HepG2 (cell line): ENCODE results near the gene METAP1D. TPM values are rescaled to one million over a fixed set of nuclear protein-coding genes. Genes with fewer than 3 reads are reported as not detected.

Source experiments
- ASH2L ChIP-seq: fragments of 300-600, 200-600 bp; sonication (generic); IDR thresholded peaks from 2 replicates; pipeline ENCODE4 v1.7.0; 2017; ENCODE audit warnings: low read depth, mild to moderate bottlenecking, moderate library complexity, mixed read lengths, low read length; ENCODE audit not compliant: insufficient read length
- ATAD3A ChIP-seq: sonication (generic); formaldehyde crosslinking; IDR thresholded peaks from 2 replicates; pipeline ENCODE4 v1.4.0; 2020; ENCODE audit warnings: missing genetic modification reagents
- CENPT ChIP-seq: sonication (generic); formaldehyde crosslinking; IDR thresholded peaks from 2 replicates; pipeline ENCODE4 v1.8.0; 2022; ENCODE audit warnings: low read depth, mild to moderate bottlenecking, moderate library complexity, missing genetic modification reagents
- E2F2 ChIP-seq: sonication (generic); formaldehyde crosslinking; IDR thresholded peaks from 2 replicates; pipeline ENCODE4 v1.4.0; 2020; ENCODE audit warnings: missing genetic modification reagents, borderline replicate concordance
- FOXC1 ChIP-seq: sonication (generic); formaldehyde crosslinking; IDR thresholded peaks from 2 replicates; pipeline ENCODE4 v1.8.0; 2022; ENCODE audit warnings: mild to moderate bottlenecking, missing genetic modification reagents, borderline replicate concordance
- KLF13 ChIP-seq: sonication (generic); formaldehyde crosslinking; IDR thresholded peaks from 2 replicates; pipeline ENCODE4 v1.4.0; 2020; ENCODE audit warnings: mild to moderate bottlenecking, missing genetic modification reagents
- MLXIP ChIP-seq: sonication (generic); formaldehyde crosslinking; IDR thresholded peaks from 2 replicates; pipeline ENCODE4 v1.9.0; 2021; ENCODE audit warnings: missing genetic modification reagents, borderline replicate concordance
- PHF8 ChIP-seq: sonication (generic); formaldehyde crosslinking; IDR thresholded peaks from 2 replicates; pipeline ENCODE4 v1.5.0; 2020; ENCODE audit warnings: missing genetic modification reagents
- SIN3A ChIP-seq: IDR thresholded peaks from 2 replicates; pipeline ENCODE4 v1.6.1; 2011; ENCODE audit warnings: low read depth, mild to moderate bottlenecking, control low read depth, low read length, borderline replicate concordance
- SIX4 ChIP-seq: sonication (generic); formaldehyde crosslinking; IDR thresholded peaks from 2 replicates; pipeline ENCODE4 v1.4.0; 2020; ENCODE audit warnings: missing genetic modification reagents
- ZBTB21 ChIP-seq: sonication (generic); formaldehyde crosslinking; IDR thresholded peaks from 2 replicates; pipeline ENCODE4 v1.4.0; 2020; ENCODE audit warnings: missing genetic modification reagents
- ZBTB46 ChIP-seq: sonication (generic); formaldehyde crosslinking; IDR thresholded peaks from 2 replicates; pipeline ENCODE4 v1.4.0; 2020; ENCODE audit warnings: mild to moderate bottlenecking, missing genetic modification reagents, borderline replicate concordance
- ZMYM2 ChIP-seq: sonication (generic); formaldehyde crosslinking; IDR thresholded peaks from 2 replicates; pipeline ENCODE4 v1.8.0; 2022; ENCODE audit warnings: mild to moderate bottlenecking, missing genetic modification reagents
- ZNF180 ChIP-seq: sonication (generic); formaldehyde crosslinking; IDR thresholded peaks from 2 replicates; pipeline ENCODE4 v1.4.0; 2020; ENCODE audit warnings: low read depth, missing genetic modification reagents, borderline replicate concordance
- ZNF703 ChIP-seq: sonication (generic); formaldehyde crosslinking; IDR thresholded peaks from 2 replicates; pipeline ENCODE4 v1.5.1; 2020; ENCODE audit warnings: missing genetic modification reagents, mild to moderate bottlenecking, moderate library complexity, borderline replicate concordance
- ZSCAN31 ChIP-seq: sonication (generic); formaldehyde crosslinking; IDR thresholded peaks from 2 replicates; pipeline ENCODE4 v1.5.0; 2020; ENCODE audit warnings: low read depth, mild to moderate bottlenecking, missing genetic modification reagents
- polyA plus RNA-seq, 8 experiments: library from polyadenylated mRNA; depleted of rRNA in 3 of 8; stranded (reverse) in 7 of 8; unstranded in 1 of 8; fragments of >200 nt; fragmentation: Illumina TruSeq in 4 of 8; extraction: Trizol in 4 of 8; gene quantifications; 2 replicates each; pipeline versions ENCODE4 v1.2.1 to v1.2.3, GENCODE V29; 2011 to 2016; ENCODE audit warnings: low read depth in 4 of 8, missing spikeins in 1 of 8, mixed read lengths in 1 of 8; ENCODE audit not compliant: insufficient read depth in 1 of 8
- total RNA-seq, 5 experiments: library from RNA; depleted of rRNA; stranded (reverse); fragments of >200 nt; fragmentation: Illumina TruSeq; extraction: Trizol; gene quantifications; 2 replicates each; pipeline ENCODE4 v1.2.3, GENCODE V29; 2016; ENCODE audit warnings: low read depth in 1 of 5

METAP1D gene
- total and polyA plus RNA-seq, 2 of the 13 experiments (the other 11 are each of a cell fraction or from before 2014, with no cell fraction given), result 14.7 to 21.6 TPM

- TF ChIP-seq ZBTB46 (CRISPR knock-in tag), result 0 out of 2 replicates have a peak, but pooled peaks have one; percentile 66
- TF ChIP-seq E2F2 (CRISPR knock-in tag), result no peak
- no peak for TF ChIP-seq ZNF180 (CRISPR knock-in tag)
- TF ChIP-seq KLF13, result no peak
- TF ChIP-seq SIN3A, result no peak
- TF ChIP-seq ASH2L, result no peak
- TF ChIP-seq MLXIP (CRISPR knock-in tag), result no peak
- TF ChIP-seq ZMYM2 (CRISPR knock-in tag), result peak; percentile 41; the same call in 1 of the 2 replicates
- no peak for TF ChIP-seq CENPT (CRISPR knock-in tag)
- 0 out of 2 replicates have a peak, but pooled peaks have one; percentile 16 for TF ChIP-seq ZNF703 (CRISPR knock-in tag)
- no peak for TF ChIP-seq PHF8 (CRISPR knock-in tag)
- TF ChIP-seq ZSCAN31, result no peak
- no peak for TF ChIP-seq ATAD3A
- TF ChIP-seq SIX4 (CRISPR knock-in tag), result no peak
- TF ChIP-seq FOXC1, result no peak
- TF ChIP-seq ZBTB21 (CRISPR knock-in tag), result no peak
Measured at GRCh38 chr2:172083628-172084394, 84.1 kb downstream of the METAP1D start (continued).
